ENCODE results near the gene CFDP1.

The CFDP1 gene

GRCh38 chr16:75341564-75342307 lies 91.6 kb downstream of the CFDP1 start:
- no peak for TF ChIP-seq CTCF (IDR thresholded peaks at IDR 0.05; ENCODE audit: borderline replicate concordance, control extremely low read depth, extremely low read depth, insufficient read depth, missing control alignments)
- in situ Hi-C loops (cut with MboI; ENCODE audit: low sequenced_read_pairs, unreplicated experiment) = no loop called here
- no peak for DNase-seq (ENCODE audit: low spot score)

GRCh38 chr16:75340741-75341491 lies 92.4 kb downstream of the CFDP1 start:
- DNase-seq (ENCODE audit: low spot score) = no peak
- no peak for TF ChIP-seq CTCF (IDR thresholded peaks at IDR 0.05; ENCODE audit: borderline replicate concordance, control extremely low read depth, extremely low read depth, insufficient read depth, missing control alignments)
- in situ Hi-C loops (cut with MboI; ENCODE audit: low sequenced_read_pairs, unreplicated experiment) = no loop called here

- no peak for TF ChIP-seq CTCF (IDR thresholded peaks at IDR 0.05; ENCODE audit: borderline replicate concordance, control extremely low read depth, extremely low read depth, insufficient read depth, missing control alignments)
- no peak for DNase-seq (ENCODE audit: low spot score)
- in situ Hi-C loops (cut with MboI; ENCODE audit: low sequenced_read_pairs, unreplicated experiment) = no loop called here
Measured at GRCh38 chr16:75337430-75337829, 95.9 kb downstream of the CFDP1 start.

- no peak for TF ChIP-seq CTCF (IDR thresholded peaks at IDR 0.05; ENCODE audit: borderline replicate concordance, control extremely low read depth, extremely low read depth, insufficient read depth, missing control alignments)
- in situ Hi-C loops (cut with MboI; ENCODE audit: low sequenced_read_pairs, unreplicated experiment) = no loop called here
Measured at GRCh38 chr16:75336521-75336920, 96.8 kb downstream of the CFDP1 start.

GRCh38 chr16:75333721-75334163 lies 99.6 kb downstream of the CFDP1 start:
- in situ Hi-C loops (cut with MboI; ENCODE audit: low sequenced_read_pairs, unreplicated experiment) = no loop called here
- no peak for DNase-seq (ENCODE audit: low spot score)
- no peak for TF ChIP-seq CTCF (IDR thresholded peaks at IDR 0.05; ENCODE audit: borderline replicate concordance, control extremely low read depth, extremely low read depth, insufficient read depth, missing control alignments)

More at GRCh38 chr16:75336521-75336920, 96.8 kb downstream of the CFDP1 start:
- no peak for DNase-seq (ENCODE audit: low spot score)

GRCh38 chr16:75329943-75330342 lies 103.4 kb downstream of the CFDP1 start:
- DNase-seq (ENCODE audit: low spot score) = no peak
- no peak for TF ChIP-seq CTCF (IDR thresholded peaks at IDR 0.05; ENCODE audit: borderline replicate concordance, control extremely low read depth, extremely low read depth, insufficient read depth, missing control alignments)
- in situ Hi-C loops (cut with MboI; ENCODE audit: low sequenced_read_pairs, unreplicated experiment) = no loop called here
